ENCODE data around the gene TMEM198. TPM values are rescaled to one million over a fixed set of nuclear protein-coding genes. Genes with fewer than 3 reads are reported as not detected.

Gene TMEM198
- total and polyA plus RNA-seq, 2 experiments from 2014 or later, result 5.6 to 13.7 TPM

DNA sequence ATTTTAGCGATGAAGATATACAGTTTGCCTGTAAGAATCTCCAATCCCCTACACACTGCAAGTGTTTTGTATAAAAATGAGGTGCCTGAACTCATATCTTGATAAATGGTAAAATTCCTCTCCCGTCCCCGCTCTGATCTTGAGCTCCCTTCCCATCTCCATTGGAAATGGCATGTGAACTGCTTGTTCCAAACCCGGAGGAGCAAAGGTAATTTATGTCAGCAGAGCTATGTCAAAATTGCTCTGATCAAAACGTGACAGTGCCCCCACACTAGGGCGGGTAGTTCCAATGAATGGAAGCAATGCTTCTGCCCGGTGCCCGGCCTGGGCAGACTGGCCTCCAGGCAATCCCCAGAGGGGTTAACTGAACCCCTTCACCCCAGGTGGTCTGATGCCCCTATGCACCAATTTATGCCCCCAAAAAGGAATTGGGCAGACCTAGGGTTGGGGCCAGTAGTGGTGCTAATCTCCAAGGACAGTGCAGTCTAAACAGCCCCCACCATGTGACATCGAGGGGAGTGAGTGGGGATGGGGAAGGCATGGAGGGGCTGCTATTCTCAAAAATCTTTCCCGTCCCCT is 48.8 kb upstream of the TMEM198 start (continued):
- no peak for TF ChIP-seq NANOG (IDR thresholded peaks at IDR 0.05; ENCODE audit: borderline replicate concordance)
- TF ChIP-seq, protein P1, sequence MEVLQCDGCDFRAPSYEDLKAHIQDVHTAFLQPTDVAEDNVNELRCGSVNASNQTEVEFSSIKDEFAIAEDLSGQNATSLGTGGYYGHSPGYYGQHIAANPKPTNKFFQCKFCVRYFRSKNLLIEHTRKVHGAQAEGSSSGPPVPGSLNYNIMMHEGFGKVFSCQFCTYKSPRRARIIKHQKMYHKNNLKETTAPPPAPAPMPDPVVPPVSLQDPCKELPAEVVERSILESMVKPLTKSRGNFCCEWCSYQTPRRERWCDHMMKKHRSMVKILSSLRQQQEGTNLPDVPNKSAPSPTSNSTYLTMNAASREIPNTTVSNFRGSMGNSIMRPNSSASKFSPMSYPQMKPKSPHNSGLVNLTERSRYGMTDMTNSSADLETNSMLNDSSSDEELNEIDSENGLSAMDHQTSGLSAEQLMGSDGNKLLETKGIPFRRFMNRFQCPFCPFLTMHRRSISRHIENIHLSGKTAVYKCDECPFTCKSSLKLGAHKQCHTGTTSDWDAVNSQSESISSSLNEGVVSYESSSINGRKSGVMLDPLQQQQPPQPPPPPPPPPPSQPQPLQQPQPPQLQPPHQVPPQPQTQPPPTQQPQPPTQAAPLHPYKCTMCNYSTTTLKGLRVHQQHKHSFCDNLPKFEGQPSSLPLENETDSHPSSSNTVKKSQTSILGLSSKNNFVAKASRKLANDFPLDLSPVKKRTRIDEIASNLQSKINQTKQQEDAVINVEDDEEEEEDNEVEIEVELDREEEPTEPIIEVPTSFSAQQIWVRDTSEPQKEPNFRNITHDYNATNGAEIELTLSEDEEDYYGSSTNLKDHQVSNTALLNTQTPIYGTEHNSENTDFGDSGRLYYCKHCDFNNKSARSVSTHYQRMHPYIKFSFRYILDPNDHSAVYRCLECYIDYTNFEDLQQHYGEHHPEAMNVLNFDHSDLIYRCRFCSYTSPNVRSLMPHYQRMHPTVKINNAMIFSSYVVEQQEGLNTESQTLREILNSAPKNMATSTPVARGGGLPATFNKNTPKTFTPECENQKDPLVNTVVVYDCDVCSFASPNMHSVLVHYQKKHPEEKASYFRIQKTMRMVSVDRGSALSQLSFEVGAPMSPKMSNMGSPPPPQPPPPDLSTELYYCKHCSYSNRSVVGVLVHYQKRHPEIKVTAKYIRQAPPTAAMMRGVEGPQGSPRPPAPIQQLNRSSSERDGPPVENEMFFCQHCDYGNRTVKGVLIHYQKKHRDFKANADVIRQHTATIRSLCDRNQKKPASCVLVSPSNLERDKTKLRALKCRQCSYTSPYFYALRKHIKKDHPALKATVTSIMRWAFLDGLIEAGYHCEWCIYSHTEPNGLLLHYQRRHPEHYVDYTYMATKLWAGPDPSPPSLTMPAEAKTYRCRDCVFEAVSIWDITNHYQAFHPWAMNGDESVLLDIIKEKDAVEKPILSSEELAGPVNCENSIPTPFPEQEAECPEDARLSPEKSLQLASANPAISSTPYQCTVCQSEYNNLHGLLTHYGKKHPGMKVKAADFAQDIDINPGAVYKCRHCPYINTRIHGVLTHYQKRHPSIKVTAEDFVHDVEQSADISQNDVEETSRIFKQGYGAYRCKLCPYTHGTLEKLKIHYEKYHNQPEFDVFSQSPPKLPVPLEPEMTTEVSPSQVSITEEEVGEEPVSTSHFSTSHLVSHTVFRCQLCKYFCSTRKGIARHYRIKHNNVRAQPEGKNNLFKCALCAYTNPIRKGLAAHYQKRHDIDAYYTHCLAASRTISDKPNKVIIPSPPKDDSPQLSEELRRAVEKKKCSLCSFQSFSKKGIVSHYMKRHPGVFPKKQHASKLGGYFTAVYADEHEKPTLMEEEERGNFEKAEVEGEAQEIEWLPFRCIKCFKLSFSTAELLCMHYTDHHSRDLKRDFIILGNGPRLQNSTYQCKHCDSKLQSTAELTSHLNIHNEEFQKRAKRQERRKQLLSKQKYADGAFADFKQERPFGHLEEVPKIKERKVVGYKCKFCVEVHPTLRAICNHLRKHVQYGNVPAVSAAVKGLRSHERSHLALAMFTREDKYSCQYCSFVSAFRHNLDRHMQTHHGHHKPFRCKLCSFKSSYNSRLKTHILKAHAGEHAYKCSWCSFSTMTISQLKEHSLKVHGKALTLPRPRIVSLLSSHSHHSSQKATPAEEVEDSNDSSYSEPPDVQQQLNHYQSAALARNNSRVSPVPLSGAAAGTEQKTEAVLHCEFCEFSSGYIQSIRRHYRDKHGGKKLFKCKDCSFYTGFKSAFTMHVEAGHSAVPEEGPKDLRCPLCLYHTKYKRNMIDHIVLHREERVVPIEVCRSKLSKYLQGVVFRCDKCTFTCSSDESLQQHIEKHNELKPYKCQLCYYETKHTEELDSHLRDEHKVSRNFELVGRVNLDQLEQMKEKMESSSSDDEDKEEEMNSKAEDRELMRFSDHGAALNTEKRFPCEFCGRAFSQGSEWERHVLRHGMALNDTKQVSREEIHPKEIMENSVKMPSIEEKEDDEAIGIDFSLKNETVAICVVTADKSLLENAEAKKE (CRISPR knock-in tag; IDR thresholded peaks at IDR 0.05), result no peak

DNA sequence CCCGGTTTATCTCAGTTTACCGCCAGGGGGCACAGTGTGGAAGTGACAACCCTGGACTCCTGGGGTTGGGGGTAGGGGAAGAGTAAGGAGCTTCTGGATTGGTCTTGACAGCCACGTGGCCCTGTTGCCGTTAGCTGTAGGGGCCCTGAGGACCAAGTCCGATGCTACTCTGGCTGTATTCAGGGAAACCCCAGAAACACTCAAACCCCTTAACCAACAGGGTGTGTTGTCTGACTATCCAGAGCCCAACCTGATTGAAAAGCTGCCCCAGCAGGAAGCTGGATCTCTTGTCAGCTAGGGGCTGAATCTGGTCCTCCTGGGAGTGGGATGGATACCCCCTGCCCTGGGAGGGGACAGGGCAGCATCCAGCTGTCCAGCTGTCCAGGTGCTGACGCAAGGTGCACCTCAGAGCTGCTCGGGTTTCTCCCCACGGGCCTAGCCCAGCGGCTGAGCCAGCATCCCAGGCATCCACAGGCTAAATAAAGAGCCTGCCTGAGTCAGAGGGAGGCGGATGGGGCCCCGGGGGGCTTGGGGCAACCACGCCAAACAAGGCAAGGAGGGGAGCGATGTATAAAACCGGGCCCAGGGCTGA is 48.2 kb upstream of the TMEM198 start:
- Mint-ChIP-seq H3K4me3 (no peak overlapping the region), H3K36me3 (ENCODE audit: low read depth) (no peaks in the 10 kb centered on the region; the same call in 2 of the 3 replicates), H3K27me3 (ENCODE audit: insufficient read depth, low read depth, poor library complexity) (peaks cover 49% of the 10 kb centered on the region), H3K9me3 (no peaks in the 10 kb centered on the region; the same call in 2 of the 3 replicates), H3K27ac (no peak overlapping the region), H3K4me1 (peaks cover 41% of the 10 kb centered on the region)
- no peak overlapping the region for H3K27ac ChIP-seq (ENCODE audit: low read depth)
- ATAC-seq, result peak; percentile 15
- no peaks in the 10 kb centered on the region for H4K20me1 ChIP-seq (replicated peaks; ENCODE audit: insufficient read depth)
- H3K4me3 ChIP-seq, result no peak overlapping the region
- peak; percentile 95 for DNase-seq (ENCODE audit: low spot score)
- H3K4me2 ChIP-seq, result peak overlapping the region; percentile 98
- H3F3A ChIP-seq (replicated peaks; ENCODE audit: low read depth), result peaks cover 17% of the 10 kb centered on the region
- H3K36me3 ChIP-seq (ENCODE audit: insufficient read depth), result no peaks in the 10 kb centered on the region
- H3K4me1 ChIP-seq (ENCODE audit: insufficient read depth), result peaks cover 28% of the 10 kb centered on the region
- no peaks in the 10 kb centered on the region for H3K79me2 ChIP-seq (replicated peaks; ENCODE audit: insufficient read depth)
- no peaks in the 10 kb centered on the region for H3K9me2 ChIP-seq (ENCODE audit: insufficient read depth)
- peaks cover 52% of the 10 kb centered on the region for H3K27me3 ChIP-seq (ENCODE audit: insufficient read depth)
- TF ChIP-seq ZNF114 (CRISPR knock-in tag; IDR thresholded peaks at IDR 0.05), result no peak
- TF ChIP-seq, protein P2, sequence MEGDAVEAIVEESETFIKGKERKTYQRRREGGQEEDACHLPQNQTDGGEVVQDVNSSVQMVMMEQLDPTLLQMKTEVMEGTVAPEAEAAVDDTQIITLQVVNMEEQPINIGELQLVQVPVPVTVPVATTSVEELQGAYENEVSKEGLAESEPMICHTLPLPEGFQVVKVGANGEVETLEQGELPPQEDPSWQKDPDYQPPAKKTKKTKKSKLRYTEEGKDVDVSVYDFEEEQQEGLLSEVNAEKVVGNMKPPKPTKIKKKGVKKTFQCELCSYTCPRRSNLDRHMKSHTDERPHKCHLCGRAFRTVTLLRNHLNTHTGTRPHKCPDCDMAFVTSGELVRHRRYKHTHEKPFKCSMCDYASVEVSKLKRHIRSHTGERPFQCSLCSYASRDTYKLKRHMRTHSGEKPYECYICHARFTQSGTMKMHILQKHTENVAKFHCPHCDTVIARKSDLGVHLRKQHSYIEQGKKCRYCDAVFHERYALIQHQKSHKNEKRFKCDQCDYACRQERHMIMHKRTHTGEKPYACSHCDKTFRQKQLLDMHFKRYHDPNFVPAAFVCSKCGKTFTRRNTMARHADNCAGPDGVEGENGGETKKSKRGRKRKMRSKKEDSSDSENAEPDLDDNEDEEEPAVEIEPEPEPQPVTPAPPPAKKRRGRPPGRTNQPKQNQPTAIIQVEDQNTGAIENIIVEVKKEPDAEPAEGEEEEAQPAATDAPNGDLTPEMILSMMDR (conservative IDR thresholded peaks at IDR 0.05; ENCODE audit: low read depth in 2 of 2), result peak; percentile 86 to 90
- TF ChIP-seq, protein P3, sequence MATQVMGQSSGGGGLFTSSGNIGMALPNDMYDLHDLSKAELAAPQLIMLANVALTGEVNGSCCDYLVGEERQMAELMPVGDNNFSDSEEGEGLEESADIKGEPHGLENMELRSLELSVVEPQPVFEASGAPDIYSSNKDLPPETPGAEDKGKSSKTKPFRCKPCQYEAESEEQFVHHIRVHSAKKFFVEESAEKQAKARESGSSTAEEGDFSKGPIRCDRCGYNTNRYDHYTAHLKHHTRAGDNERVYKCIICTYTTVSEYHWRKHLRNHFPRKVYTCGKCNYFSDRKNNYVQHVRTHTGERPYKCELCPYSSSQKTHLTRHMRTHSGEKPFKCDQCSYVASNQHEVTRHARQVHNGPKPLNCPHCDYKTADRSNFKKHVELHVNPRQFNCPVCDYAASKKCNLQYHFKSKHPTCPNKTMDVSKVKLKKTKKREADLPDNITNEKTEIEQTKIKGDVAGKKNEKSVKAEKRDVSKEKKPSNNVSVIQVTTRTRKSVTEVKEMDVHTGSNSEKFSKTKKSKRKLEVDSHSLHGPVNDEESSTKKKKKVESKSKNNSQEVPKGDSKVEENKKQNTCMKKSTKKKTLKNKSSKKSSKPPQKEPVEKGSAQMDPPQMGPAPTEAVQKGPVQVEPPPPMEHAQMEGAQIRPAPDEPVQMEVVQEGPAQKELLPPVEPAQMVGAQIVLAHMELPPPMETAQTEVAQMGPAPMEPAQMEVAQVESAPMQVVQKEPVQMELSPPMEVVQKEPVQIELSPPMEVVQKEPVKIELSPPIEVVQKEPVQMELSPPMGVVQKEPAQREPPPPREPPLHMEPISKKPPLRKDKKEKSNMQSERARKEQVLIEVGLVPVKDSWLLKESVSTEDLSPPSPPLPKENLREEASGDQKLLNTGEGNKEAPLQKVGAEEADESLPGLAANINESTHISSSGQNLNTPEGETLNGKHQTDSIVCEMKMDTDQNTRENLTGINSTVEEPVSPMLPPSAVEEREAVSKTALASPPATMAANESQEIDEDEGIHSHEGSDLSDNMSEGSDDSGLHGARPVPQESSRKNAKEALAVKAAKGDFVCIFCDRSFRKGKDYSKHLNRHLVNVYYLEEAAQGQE (IDR thresholded peaks at IDR 0.05; ENCODE audit: unreplicated experiment), result peak; percentile 43
- no peak overlapping the region for H2AFZ ChIP-seq

Measured in GM23338 (cell line).